ENCODE measurements around the gene LY6G5B. TPM values are rescaled to one million over a fixed set of nuclear protein-coding genes. Genes with fewer than 3 reads are reported as not detected.
"Not testable (repeated sequence)": the region's sequence is repeated elsewhere in the genome, so short reads cannot be mapped to it uniquely, and the experiment has no call there.

Gene LY6G5B
- polyA plus RNA-seq, 12 donors, result 6.1 to 27.9 (median 14.2) TPM; not detected in 1

DNA sequence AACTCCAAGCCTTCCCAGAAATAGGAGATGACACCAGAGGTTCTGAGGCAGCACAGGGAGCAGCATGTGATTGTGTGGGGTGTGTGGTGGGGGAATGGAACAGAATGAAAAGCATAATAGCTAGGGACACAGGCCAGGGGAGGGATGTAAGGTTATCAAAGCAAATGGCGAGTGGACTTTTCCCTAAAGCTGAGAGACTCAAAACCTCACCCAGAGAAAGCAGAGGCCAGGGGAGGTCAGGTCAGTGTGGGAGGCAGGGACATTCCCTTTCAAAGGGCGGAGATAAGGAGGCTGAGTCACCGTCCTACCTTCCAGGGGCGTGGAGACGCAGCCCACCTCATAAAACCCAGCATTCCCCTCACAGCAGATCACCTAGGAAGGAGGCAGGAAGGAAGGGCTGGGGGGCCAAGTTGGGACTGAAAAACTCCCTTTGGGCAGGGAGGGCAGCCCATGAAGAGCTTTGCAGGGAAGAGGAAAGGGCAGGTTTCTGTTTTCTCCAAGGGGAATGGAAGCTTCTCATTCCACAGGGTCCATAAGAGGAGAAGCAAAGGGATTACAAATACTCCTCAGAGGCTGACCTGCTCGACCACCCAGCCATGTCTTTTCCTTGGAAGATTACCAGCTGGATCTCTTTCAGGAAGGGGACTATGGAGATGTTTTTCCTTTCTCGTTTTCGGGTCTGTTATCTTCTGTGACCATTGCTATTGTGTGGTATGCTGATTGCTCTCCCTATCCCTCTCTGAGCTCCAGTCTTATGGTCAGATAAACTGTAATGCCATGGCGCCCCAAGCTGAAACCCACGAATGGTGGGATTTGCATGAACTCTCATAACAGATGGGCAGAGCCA lies 20.7 kb downstream of the LY6G5B start:
- DNase-seq, result no peak

DNA sequence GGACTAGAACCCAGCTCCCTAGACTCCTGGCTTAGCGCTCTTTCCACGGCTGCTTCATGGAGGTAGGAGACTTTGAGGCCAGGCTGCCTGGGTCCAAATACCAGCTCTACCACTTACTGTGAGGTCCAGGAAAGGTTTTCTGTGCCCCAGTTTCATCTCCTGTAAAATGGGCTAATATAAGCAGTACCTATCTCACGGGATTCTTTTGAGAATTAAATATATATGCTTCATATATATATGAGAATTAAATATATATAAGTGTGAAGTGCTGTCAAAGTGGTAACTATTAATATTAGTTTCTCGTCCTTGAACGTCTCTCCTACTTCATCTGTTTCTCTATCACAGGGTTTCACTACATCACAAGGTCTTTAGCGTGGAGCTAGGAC lies 21.3 kb downstream of the LY6G5B start:
- DNase-seq, result no peak

DNA sequence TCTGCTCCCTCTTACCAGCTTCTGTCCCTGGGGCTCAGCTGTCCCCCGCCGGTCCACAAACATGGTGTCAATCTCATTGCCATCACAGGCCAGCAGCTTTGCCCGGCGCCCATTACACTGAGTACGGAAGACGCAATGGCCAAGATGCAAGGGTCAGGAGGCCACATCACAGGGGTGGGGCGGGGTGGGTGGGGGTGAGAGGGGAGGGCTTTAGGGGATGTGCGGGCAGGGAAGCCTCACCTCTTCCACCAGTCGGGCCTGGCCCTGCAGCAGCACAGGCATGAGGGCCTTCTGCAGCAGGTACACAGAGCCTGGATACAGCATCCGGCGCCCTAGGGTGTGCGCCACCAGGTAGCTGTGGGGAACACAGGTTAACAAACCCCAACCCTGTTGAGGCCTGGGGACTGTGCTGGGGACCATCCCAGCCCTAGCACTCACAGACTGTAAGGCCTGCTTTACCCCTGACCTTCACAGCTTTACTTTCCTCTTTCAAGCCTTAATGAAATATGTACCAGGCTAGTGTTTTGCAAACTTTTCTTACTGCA lies 21.9 kb downstream of the LY6G5B start:
- DNase-seq, result no peak

- DNase-seq, result no peak
These were observed 22.6 kb downstream of the LY6G5B start for GRCh38 chr6:31692353-31692752.

GRCh38 chr6:31692886-31693285 lies 23.1 kb downstream of the LY6G5B start:
- DNase-seq, result no peak

GRCh38 chr6:31693535-31693934 lies 23.8 kb downstream of the LY6G5B start:
- no peak for DNase-seq

DNA sequence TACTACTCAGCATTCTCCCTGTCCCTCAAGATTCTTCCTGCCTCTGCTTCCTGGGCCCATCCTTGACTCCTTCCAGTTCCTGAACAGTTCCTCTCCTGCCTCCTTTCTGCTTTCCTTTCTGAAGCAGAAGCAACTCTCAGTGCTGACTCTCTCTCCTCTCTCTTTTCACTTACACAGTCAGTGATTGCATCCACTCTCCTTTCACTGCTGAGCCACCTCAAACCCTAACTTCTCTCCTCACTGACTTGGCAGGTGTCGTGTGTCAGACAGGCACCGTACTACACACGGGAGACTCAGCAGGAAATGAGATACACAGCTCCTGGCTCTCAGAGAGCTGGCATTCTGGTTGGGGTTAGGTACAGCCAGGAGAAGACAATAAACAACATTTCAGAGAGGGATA lies 27.8 kb downstream of the LY6G5B start:
- DNase-seq, result no peak

GRCh38 chr6:31700740-31701401 lies 31.1 kb downstream of the LY6G5B start:
- no peak for DNase-seq

GRCh38 chr6:31701666-31702404 lies 32.1 kb downstream of the LY6G5B start:
- peak; percentile 68 for DNase-seq

DNA sequence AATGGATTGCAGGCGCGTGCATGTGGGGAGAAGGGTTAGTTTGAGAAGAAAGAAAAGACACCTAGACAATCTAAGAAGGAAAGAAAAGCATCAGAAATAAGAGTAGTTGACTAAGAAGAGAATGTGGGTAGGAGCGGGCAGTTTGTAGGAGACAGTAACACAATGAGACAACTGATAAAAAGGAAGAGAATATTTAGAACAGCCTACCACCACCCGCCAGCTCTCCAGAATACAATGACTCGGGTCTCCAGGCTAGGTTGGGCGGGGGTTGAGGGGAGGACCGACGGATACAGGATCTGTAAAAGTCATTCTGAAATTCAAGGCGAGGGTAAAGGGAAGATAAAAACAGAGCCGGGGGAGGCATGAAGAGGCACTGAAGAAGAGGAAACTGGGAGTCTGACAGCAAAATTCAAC lies 32.6 kb downstream of the LY6G5B start:
- DNase-seq, result no peak

- peak; percentile 99 for DNase-seq
These were observed 33.3 kb downstream of the LY6G5B start, which contains the start of gene ABHD16A for GRCh38 chr6:31702819-31703716. TSS of gene ABHD16A (minus strand) at chr6:31703324. CDS start at chr6:31703281, 43 bp downstream.

GRCh38 chr6:31705931-31706330 lies 36.2 kb downstream of the LY6G5B start:
- no peak for DNase-seq

GRCh38 chr6:31706599-31706998 lies 36.8 kb downstream of the LY6G5B start, which contains the start of gene LY6G6F:
TSS of gene LY6G6F (plus strand) at chr6:31706866. CDS start at chr6:31706907, 41 bp downstream.
- no peak for DNase-seq

GRCh38 chr6:31707701-31708100 lies 37.9 kb downstream of the LY6G5B start:
- DNase-seq, result no peak

DNA sequence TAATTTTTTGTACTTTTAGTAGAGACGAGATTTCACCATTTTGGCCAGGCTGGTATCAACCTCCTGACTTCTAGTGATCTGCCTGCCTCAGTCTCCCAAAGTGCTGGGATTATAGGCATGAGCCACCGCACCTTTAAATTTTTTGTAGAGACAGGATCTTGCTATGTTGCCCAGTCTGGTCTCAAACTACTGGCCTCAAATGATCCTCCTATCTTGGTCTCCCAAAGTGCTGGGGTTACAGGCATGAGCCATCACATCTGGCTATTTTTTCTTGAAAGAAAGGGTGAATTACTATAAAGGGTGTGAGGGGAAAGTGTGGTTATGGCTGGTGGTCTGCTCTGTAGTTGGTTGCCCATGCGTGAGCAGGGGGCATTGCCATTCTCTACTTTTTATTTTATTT lies 38.4 kb downstream of the LY6G5B start:
- no peak for DNase-seq

- not testable (repeated sequence) for DNase-seq
These were observed 39.4 kb downstream of the LY6G5B start for GRCh38 chr6:31709157-31709556.

GRCh38 chr6:31710523-31711219 lies 40.9 kb downstream of the LY6G5B start:
- DNase-seq, result no peak

GRCh38 chr6:31711233-31711632 lies 41.5 kb downstream of the LY6G5B start:
- DNase-seq, result no peak

DNA sequence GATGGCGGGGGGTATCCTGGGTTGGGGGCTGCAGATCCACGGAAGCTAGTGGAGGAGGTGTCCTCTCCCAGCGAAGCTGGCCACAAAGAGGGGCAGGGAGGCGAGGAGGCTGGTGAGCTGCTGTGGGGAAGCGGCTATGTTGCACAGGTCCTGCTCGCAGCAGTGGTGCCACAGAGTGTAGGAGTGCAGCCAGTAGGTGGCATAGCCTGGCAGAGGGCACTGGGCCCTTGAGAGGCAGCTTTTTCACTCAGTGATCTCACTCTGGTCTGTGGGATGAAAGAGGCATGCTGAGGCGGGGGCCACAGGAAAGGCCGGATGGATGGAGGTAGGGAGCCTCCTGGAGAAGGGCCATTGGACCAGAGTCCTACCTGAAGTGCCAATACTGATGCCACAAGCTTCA lies 42.5 kb downstream of the LY6G5B start:
- no peak for DNase-seq

DNA sequence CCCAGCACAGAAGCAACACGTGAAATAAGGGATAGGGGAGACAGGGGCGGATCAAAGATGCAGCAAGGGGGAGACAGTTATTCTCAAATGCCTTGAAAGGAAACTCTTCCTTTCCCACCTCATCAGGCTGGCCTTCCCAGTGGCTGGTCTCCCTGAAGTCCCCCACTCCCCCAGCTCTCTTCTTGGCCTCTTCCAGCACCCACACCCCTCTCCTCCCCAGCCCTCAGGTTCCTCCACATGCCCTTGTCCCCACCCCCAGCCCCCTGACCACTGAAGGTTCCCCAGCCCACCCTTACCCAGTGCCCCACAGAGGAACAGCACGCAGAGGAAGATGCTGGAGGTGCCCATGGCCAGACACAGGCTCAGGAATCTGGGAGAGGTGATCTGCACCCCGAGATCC lies 43.7 kb downstream of the LY6G5B start:
- DNase-seq, result no peak

Data from muscle of arm (tissue), 12 donors.